ENCODE results near the gene CSF1. TPM values are rescaled to one million over a fixed set of nuclear protein-coding genes. Genes with fewer than 3 reads are reported as not detected.
"Not testable (repeated sequence)": the region's sequence is repeated elsewhere in the genome, so short reads cannot be mapped to it uniquely, and the experiment has no call there.

The CSF1 gene, protein sequence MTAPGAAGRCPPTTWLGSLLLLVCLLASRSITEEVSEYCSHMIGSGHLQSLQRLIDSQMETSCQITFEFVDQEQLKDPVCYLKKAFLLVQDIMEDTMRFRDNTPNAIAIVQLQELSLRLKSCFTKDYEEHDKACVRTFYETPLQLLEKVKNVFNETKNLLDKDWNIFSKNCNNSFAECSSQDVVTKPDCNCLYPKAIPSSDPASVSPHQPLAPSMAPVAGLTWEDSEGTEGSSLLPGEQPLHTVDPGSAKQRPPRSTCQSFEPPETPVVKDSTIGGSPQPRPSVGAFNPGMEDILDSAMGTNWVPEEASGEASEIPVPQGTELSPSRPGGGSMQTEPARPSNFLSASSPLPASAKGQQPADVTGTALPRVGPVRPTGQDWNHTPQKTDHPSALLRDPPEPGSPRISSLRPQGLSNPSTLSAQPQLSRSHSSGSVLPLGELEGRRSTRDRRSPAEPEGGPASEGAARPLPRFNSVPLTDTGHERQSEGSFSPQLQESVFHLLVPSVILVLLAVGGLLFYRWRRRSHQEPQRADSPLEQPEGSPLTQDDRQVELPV
- total RNA-seq = 16.7 TPM
- long read RNA-seq, full-length matches to known transcripts = 10 of 27 reads
- long read RNA-seq, partial matches to known transcripts = 8 of 27 reads
- long read RNA-seq, other reads (novel, unspliced or antisense) = 9 of 27 reads

DNA sequence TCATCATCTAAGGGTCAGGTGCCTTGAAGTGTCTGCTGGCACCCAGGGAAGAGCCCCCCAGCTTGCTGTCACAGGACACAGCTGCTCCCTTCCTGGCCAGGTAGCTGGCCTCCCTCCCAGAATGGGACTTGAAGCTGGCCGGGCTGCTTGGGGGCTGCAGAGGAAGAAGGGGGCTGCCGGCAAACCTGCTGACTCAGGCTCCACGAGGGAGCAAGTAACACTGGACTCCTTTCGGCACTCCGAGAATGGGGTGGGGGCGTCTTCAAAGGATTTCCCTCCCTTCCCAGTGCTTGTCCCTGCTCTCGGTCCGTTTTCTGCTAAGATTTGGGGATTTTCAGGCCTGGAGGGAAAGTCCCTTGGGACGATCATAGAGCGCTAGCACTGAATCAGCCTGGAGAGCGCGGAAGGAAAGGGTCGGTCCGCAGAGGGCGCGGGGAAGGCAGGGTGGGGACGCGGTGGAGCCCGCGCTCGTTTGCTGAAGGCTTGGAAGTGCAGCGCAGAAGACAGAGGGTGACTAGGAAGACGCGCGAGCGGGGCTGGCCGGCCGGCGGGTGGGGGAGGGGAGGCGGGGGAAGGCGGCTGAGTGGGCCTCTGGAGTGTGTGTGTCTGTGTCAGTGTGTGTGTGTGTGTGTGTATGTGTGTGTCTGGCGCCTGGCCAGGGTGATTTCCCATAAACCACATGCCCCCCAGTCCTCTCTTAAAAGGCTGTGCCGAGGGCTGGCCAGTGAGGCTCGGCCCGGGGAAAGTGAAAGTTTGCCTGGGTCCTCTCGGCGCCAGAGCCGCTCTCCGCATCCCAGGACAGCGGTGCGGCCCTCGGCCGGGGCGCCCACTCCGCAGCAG is at the start of gene CSF1:
TSS of gene CSF1 (plus strand) at position 727 of the 840 bp plus-strand sequence. CDS start 175 bp downstream, outside the sequence.
- peak; percentile 89 for DNase-seq (ENCODE audit: low spot score)
- intact Hi-C loops (cut with DNase I) = loop anchor here (5.0 kb wide), 3 partner anchors 72 to 133 kb away; partner anchors contain the start of gene AHCYL1

DNA sequence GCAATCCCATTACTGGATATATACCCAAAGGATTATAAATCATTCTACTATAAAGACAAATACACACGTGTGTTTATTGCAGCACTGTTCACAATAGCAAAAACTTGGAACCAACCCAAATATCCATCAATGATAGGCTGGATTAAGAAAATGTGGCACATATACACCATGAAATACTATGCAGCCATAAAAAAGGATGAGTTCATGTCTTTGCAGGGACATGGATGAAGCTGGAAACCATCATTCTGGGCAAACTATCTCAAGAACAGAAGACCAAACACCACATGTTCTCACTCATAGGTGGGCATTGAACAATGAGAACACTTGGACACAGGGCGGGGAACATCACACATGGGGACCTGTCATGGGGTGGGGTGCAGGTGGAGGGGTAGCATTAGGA is 49.0 kb upstream of the CSF1 start:
- intact Hi-C loops (cut with DNase I); DNase-seq (ENCODE audit: low spot score): not testable (repeated sequence)

DNA sequence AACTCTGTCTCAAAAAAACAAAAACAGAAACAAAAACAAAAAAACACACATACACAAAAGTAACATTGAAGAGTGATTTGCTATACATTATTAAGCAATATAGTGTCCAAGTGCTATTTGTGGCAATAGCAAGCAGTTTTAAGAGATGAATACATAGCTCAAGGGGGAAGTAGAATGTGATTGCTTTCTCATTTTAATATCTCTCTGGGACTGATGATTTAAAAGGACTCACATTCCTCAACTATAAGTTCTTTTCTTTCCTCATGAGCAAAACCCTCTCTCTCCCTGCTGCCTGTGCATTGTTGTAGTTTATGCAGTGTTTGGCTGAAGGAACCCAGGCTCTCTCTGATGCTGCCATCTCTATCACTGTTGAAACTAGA is 47.0 kb upstream of the CSF1 start:
- intact Hi-C loops (cut with DNase I) = no loop called here
- DNase-seq (ENCODE audit: low spot score) = no peak

DNA sequence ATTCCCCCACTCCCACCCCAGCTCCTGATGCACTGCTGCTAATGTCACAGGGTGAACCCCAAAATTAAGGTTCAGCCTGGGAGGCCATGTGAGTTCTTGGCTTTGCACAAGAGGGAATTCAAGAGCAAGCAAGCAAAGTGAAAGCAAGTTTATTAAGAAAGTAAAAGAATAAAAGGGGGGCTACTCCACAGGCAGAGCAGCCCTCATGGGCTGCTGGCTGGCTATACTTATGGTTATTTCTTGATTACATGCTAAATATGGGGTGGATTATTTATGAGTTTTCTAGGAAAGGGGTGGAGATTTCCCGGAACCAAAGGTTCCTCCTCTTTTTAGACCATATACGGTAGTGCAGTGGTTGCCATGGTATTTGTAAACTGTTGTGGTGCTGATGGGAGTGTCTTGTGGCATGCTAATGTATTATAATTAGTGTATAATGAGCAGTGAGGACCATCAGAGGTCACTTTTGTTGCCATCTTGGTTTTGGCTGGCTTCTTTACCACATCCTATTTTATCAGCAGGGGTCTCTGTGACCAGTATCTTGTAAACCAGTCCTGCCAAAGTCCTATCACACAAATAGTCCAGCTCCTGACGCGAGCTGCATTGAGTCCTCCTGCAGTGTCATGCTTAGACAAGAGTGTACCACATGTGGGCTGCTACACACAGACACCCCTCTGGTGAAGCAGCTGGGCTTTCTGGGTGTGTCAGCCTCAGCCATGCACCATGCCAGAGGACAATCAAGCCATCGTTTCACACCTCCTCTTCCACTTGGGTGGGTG is 46.4 kb upstream of the CSF1 start:
- intact Hi-C loops (cut with DNase I) = no loop called here
- DNase-seq (ENCODE audit: low spot score) = no peak

DNA sequence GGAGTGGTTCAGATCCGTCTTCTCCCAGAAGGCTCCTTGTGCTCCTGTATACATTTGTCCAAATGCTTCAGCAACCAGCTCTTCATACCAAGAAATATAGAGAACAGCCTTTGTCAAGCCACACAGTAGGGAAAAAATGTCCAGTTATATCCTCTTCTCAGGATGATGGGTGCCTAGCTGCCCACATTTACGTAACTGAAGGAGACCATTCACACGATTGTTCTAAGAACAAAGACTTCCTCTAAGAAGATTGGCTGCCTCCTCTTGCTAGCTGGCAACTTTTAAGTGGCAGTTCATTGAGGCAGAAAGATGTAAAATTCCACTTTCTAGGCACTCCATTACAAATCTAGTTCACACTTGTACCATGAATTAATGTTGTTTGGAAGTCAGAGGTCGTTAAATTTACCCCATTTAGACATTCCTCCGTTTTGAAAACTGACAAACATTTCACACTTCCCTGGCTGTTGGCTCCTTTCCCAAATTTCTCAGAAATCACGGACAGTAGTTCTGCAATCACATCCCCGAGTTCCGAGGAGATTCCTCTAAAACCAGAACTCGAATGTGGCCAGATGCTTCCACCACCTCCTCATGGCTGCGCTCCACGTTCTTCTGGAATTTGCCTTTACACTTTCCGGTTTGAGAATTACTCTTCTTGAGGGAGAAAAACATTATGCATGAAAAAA is 45.6 kb upstream of the CSF1 start:
- DNase-seq (ENCODE audit: low spot score) = no peak
- intact Hi-C loops (cut with DNase I) = no loop called here

DNA sequence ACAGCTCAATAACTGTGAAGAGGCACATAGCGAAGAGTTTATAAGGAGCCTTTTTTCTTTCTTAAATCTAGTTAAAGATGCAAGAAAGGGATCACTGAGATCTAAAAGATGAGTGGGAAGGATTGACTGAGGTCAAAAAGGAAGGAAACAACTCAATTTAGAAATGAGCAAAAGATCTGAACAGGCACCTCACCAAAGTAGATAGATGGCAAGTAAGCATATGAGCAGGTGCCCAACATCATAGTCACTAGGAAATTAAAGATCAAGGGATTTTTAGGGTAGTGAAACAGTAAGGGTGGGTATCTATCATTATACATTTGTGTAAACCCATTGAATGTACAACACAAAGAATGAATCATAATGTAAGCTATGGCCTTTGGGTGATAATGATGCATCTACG is 44.6 kb upstream of the CSF1 start:
- intact Hi-C loops (cut with DNase I) = no loop called here
- DNase-seq (ENCODE audit: low spot score) = no peak

DNA sequence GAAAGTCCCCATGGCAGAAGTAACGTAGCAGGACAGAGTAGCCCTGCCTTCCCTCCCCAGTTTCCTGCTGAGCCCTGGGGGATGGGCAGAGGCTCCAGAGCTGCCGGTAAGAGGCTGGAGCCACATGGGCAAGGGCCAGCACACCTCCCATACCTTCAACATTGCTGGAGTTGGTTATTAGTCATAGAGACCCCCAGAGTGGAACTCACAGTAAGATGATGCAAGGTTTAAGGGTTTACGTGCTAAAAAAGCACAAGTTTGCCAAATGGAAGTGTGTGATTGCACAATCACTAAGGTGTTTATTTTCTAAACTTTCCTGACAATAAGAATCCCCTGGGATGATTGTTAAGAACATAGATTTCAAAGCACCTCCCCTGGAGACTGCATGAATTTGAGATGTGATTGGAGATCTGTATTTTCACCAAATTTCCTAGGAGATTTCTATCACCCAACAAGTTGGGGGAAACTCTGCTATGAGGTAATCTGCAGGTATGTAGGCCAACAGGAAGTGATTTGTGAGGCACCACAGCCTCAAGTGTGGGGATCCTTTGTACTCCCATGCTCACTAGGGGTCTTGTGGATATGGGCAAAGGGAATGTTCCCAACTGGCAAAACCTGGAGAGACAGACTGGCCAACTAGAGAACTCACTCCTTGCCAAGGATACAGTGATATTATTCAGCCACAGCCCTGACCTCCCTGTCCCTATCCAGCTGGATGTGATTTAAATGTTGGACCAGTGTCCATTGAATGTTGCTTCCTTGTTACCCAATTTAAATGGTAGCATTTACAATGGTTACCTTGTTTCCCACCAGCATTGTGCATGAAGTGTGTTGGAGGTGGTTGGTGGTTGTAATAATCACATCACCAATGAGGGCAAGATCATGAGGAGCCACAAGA is 37.1 kb upstream of the CSF1 start:
- intact Hi-C loops (cut with DNase I) = no loop called here
- DNase-seq (ENCODE audit: low spot score) = no peak

DNA sequence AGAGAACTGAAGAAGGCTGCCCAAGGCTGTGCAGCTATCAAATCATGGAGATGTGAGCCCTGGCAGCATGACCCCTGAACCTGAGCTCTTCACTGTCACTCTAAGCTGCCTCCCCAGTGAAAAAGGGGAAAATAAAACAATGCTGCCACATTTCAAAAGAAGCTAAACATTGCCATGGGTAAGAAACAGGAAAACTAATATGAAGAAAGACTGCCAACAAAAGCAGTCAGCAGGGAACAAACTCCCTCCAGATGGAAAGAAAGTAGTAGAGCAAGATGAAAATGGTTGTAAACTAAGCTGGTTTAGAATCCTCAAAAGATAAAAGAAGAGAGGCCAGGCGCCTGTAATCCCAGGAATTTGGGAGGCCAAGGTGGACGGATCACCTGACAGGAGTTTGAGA is 36.2 kb upstream of the CSF1 start:
- DNase-seq (ENCODE audit: low spot score) = no peak

DNA sequence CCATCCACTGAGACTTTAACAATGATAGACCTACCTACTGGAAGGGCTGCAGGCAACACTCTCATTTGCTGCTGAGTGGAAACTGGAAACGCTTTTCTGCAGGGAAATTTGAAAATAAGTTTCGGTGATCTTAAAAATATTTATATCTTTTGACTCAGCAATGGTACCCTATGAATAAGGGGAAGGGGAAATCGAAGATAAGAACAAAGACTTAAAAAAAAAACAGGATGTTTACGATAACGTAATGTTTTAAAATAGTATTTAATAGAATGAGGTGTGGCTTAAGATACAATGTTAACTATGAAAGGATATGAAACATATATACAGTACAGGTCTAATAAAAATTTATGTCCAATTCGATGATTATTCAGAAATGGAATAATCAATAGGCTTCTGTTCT is 34.8 kb upstream of the CSF1 start:
- intact Hi-C loops (cut with DNase I) = no loop called here
- DNase-seq (ENCODE audit: low spot score) = no peak

More for the DNA sequence above, 36.2 kb upstream of the CSF1 start:
- intact Hi-C loops (cut with DNase I) = no loop called here

DNA sequence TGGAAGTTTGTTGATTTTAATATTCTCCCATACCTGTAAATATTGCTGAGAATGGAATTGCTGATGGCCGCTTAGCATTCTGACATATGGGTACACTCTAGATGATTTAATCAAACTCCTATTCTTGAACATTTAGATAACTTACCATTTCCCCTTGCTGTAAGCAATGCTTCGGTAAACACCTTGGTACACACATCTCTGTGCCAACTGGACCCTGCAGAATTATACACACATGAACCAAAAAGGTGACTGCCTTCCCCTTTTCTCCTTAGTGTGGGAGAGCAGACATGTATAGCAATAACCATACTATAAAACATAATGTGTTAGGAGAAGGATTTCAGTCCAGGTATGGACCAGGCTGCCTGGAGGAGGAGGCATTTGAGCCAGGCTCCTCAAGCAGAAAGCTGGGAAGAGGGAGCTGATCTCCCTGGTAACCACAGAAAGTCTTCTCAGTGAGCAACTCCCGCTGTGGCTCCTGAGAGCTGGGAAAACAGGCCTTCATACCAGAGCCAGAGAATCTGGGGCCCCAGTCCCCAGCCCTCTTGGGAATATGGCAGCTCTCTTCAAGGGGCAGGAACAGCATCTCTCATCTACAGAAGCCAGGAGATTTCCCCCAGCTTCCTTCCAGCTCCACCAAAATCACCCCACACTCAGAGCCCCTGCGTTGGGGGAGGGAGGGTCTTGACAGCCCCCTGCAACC is 33.9 kb upstream of the CSF1 start:
- intact Hi-C loops (cut with DNase I) = no loop called here
- no peak for DNase-seq (ENCODE audit: low spot score)

DNA sequence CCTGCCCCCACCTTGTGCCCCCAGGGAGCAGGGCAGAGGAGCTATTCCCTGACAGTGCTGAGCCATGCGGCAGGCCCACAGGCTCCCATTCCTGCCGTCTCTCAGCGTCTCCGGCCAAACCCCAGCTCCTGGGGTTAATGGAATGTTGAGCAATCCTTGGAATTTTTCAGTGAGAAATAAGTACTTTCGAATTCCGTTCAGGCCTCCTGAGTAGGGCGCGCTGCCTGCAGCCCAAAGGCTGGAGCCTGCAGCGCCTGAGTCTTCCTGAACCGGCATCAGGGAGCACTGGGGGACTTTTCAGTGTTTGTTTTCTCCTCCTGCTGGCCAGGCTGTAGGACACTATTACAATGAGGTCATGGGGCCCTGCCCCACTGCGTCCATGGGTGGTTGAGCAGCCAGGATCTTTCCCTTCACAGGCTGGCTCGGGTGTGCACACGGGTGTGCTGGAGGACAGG is 33.3 kb upstream of the CSF1 start:
- intact Hi-C loops (cut with DNase I) = no loop called here
- no peak for DNase-seq (ENCODE audit: low spot score)

DNA sequence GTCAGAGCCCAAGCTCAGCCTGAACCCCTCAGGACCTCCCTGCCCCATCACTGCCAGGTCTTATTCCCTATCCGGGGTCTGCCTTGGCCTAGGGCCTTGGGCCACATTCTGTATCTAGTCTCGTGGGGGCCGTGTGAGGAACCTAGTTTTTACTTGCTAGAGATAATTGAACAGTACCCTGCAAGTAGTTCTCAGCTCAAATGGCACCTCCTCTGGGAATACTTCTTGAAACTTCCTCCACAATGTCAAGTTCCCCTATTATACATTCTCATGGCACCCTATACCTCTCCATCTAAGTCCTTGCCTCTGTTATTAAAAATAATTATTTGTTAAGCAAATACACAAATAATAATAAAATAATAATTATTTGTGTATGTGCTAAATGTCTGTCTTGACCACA is 32.9 kb upstream of the CSF1 start:
- intact Hi-C loops (cut with DNase I) = no loop called here

DNA sequence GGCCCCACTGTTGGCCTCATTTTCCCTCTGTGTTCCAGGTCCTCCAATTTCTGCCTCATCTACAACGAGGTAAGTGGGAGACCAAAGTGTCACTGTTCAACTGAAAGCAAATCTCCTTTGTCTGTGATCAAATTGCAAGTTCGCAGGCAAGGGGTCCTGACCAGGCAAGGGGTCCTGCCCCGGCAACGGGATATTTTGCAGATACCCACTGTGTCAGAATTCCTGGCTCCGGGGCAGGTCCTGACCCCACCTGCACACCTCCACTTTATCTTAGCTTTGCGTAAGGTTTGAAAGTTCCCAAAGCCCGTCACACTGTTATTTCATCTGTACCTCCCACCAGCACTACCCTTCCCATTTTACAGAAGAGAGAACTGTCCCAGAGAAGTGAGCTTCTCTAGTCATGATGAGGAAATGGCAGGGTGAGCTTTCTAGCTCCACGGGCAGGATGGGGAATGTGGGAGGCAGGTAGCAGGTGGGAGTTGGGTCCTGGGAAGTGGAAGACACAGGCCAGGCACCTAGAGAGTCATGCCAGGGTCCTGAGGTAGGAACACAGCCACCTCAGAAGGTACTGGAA is 32.0 kb upstream of the CSF1 start:
- intact Hi-C loops (cut with DNase I) = no loop called here

More for the DNA sequence above, 32.9 kb upstream of the CSF1 start:
- no peak for DNase-seq (ENCODE audit: low spot score)

DNA sequence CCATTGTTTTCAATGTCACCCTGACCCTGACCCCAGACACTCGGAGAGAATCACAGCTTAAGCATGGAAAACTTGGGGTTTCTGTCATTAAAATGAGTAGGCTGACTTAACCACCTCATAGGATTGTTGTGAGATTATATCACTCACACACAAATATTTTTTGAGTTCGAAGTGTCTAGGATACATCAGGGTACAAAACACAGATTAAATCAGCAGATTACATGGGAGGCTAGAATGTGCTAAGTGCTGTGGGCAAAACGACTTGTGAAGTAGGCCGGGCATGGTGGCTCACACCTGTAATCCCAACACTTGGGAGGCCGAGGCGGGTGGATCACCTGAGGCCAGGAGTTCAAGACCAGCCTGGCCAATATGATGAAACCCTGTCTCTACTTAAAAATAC is 31.3 kb upstream of the CSF1 start:
- intact Hi-C loops (cut with DNase I); DNase-seq (ENCODE audit: low spot score): not testable (repeated sequence)

More for the DNA sequence above, 32.0 kb upstream of the CSF1 start:
- DNase-seq (ENCODE audit: low spot score) = no peak

DNA sequence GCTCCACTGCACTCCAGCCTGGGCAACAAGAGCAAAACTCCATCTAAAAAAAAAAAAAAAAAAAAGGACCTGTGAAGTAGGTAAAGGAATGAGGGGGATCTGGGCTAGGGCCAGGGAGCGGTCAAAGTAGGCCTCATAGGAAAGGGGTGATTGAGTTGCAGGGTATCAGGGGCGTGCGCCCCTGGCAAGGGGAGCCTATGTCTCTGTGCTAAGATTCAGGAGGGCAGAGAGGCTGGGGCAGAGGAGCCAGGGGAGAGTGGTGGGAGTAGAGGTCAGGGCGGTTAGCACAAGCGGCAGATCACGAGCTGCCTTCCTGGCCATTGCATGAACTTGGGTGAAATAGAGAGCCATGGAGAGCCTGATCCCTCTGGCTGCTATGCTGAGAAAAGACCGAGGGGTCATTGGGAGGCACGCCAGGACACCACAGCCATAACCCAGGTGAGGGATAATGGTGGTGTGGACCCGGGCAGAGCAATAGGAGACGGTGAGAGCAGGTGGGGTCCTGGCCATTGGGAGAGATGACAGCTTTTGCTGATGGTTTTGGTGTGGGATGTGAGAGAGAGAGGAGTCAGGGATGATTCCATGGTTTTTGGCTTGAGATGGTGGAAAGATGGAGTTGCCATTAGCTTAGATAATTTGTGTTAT is 30.6 kb upstream of the CSF1 start:
- intact Hi-C loops (cut with DNase I) = no loop called here
- DNase-seq (ENCODE audit: low spot score) = no peak

All from cardiac septum (tissue), 1 donor.